HG03280 (cell line): ENCODE data around the gene NIP7.

Source experiments
- ATAC-seq: cut with Tn5 transposase; IDR thresholded peaks from one replicate; pipeline ENCODE4 v1.9.1; 2021; ENCODE audit warnings: mild to moderate bottlenecking, moderate library complexity; ENCODE audit not compliant: unreplicated experiment

Gene NIP7

DNA sequence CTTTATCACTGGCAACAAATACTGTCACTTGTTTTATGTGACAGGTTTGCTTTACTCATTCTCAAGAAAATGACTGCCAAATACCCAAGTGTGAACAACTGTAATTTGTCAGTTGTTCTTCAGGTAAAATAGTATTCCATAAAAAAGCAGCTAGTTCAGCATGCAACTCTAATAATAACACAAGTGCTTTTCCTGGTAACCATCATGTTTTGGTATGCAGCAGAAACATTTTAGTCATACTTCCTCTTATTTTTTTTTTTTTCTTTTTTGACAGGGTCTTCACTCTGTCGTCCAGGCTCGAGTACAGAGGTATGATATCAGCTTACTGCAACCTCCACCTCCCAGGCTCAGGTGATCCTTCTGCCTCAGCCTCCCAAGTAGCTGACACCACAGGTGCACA lies 41.7 kb downstream of the NIP7 start:
- no peak for ATAC-seq

DNA sequence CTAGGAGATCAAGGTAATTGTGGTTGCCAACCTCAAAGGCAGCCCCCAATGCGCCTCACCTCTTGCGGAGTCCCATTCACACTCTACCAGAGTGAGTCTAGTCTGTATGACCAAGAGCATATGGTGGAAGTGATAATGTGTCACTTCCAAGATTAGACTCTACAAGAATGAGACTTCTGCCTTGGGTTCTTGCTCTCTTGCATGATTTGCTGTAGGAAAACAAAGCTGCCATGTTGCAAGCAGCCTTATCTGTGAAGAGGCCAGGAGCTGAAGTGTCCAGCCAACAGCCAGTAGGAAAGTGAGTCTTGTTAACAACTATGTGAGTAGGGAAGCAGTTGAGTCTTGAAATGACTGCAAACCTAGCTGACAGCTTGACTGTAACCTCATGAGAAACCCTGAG lies 42.8 kb downstream of the NIP7 start:
- ATAC-seq, result no peak

DNA sequence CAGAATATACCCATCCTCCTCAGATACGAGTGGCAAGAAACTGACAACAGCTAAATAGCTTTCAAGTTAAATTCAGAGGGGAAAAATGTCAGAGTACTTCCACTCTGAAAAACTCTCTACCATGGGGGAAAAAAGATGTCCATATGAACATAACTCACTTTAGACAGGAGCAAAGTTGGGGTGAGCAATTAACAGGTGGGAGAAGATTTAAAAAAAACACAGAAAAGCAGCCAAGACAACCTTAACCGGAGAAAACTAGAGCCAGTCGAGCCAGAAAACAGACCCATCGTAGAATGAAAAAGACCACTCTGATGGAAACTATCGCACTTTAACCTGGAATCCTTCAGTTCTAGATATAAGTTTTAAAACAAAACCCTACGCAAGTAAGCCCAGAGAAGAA lies 45.4 kb downstream of the NIP7 start:
- ATAC-seq, result no peak

DNA sequence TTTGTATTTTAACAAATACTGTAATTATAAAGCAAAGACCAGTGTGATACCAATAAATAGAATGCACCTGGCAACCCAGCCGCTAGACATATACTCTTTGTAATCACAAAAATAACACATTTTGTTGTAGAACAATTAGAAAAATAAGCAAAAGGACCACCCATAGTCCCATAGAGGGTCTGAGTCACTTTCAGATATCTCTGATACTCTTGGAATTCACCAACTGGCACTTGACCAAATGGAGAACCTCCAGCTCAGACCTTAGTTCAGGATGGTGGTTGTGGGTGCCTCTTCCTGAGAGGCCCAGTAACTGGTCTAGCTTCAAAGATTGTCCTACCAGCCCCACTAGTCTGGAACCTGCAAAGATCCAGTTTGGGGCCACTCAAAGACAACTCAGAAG lies 47.0 kb downstream of the NIP7 start:
- ATAC-seq, result no peak
